Caki2 (cell line): ENCODE data around the gene ITGAD. TPM values are rescaled to one million over a fixed set of nuclear protein-coding genes. Genes with fewer than 3 reads are reported as not detected.

ENCODE experiments used
- DNase-seq: peaks from one replicate; pipeline ENCODE4 v3.0.0-alpha.2; 2015; ENCODE audit warnings: low read depth
- in situ Hi-C: cut with HindIII; loops from 2 replicates; pipeline ENCODE4 v1.10.0; 2016; ENCODE audit warnings: low sequenced_read_pairs, low pct_unique_long_range_greater_than_20kb, mixed read lengths
- total RNA-seq: library from RNA; depleted of rRNA; stranded (reverse); fragments of >200 nt; shearing (Covaris generic); gene quantifications from 2 replicates; pipeline ENCODE4 v1.2.3, GENCODE V29; 2014; ENCODE audit warnings: low replicate concordance

ITGAD gene
- total RNA-seq, 1 experiment from 2014 or later = not detected

- in situ Hi-C loops = no loop called here
These were observed 30.4 kb upstream of the ITGAD start for GRCh38 chr16:31362476-31363405.

GRCh38 chr16:31363721-31364120 is 29.4 kb upstream of the ITGAD start:
- in situ Hi-C loops = no loop called here
- DNase-seq = no peak

More at GRCh38 chr16:31362476-31363405, 30.4 kb upstream of the ITGAD start:
- DNase-seq = no peak

- in situ Hi-C loops = no loop called here
These were observed 28.7 kb upstream of the ITGAD start for GRCh38 chr16:31364421-31364820.

GRCh38 chr16:31365131-31365865 is 27.8 kb upstream of the ITGAD start:
- DNase-seq = no peak
- in situ Hi-C loops = no loop called here

More at GRCh38 chr16:31364421-31364820, 28.7 kb upstream of the ITGAD start:
- no peak for DNase-seq

- in situ Hi-C loops = no loop called here
These were observed 25.3 kb upstream of the ITGAD start for GRCh38 chr16:31367853-31368252.

GRCh38 chr16:31371008-31371407 is 22.1 kb upstream of the ITGAD start:
- in situ Hi-C loops = no loop called here
- DNase-seq = no peak

More at GRCh38 chr16:31367853-31368252, 25.3 kb upstream of the ITGAD start:
- DNase-seq = no peak

- in situ Hi-C loops = no loop called here
- no peak for DNase-seq
These were observed 21.3 kb upstream of the ITGAD start for GRCh38 chr16:31371619-31372484.

GRCh38 chr16:31373235-31373634 is 19.9 kb upstream of the ITGAD start:
- in situ Hi-C loops = no loop called here

GRCh38 chr16:31375231-31375630 is 17.9 kb upstream of the ITGAD start:
- DNase-seq = no peak
- in situ Hi-C loops = no loop called here

More at GRCh38 chr16:31373235-31373634, 19.9 kb upstream of the ITGAD start:
- no peak for DNase-seq

GRCh38 chr16:31376705-31377104 is 16.4 kb upstream of the ITGAD start:
- in situ Hi-C loops = no loop called here

GRCh38 chr16:31377210-31377903 is 15.8 kb upstream of the ITGAD start:
- in situ Hi-C loops = no loop called here
- DNase-seq = no peak

More at GRCh38 chr16:31376705-31377104, 16.4 kb upstream of the ITGAD start:
- DNase-seq = no peak

GRCh38 chr16:31380201-31380600 is 12.9 kb upstream of the ITGAD start:
- in situ Hi-C loops = no loop called here

GRCh38 chr16:31382485-31383161 is 10.5 kb upstream of the ITGAD start:
- in situ Hi-C loops = no loop called here

More at GRCh38 chr16:31380201-31380600, 12.9 kb upstream of the ITGAD start:
- no peak for DNase-seq

GRCh38 chr16:31385680-31386079 is 7.5 kb upstream of the ITGAD start:
- no peak for DNase-seq
- in situ Hi-C loops = no loop called here

More at GRCh38 chr16:31382485-31383161, 10.5 kb upstream of the ITGAD start:
- DNase-seq = no peak

- in situ Hi-C loops = no loop called here
These were observed 6.8 kb upstream of the ITGAD start for GRCh38 chr16:31386157-31386984.

GRCh38 chr16:31388535-31388934 is 4.6 kb upstream of the ITGAD start:
- DNase-seq = no peak
- in situ Hi-C loops = no loop called here

More at GRCh38 chr16:31386157-31386984, 6.8 kb upstream of the ITGAD start:
- peak; percentile 92 for DNase-seq
